ENCODE data around the gene RFX4. TPM values are rescaled to one million over a fixed set of nuclear protein-coding genes. Genes with fewer than 3 reads are reported as not detected.

The RFX4 gene
- total and polyA plus RNA-seq, 12 donors = 0.08 TPM; not detected in 11

DNA sequence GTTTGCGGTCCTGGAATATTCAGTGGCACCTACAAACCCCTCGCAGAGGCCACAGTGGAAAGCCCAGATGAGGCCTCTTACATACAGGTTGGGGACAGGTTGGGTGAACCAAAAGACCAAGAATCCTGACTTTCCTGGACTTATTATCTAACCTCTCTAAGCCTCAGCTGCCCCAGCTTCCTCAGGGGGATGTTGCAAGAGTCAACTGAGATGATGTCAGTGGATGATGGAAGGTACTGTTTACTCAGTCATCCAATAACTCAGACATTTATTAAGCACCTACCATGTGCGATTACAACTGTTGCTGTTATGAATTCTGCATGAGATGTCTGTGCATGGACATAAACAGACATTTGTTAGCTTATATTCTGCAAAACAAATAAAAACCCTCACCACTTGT is 72.8 kb downstream of the RFX4 start:
- 58 to 88% (median 79%) methylated on average over 3 of the region's 3 CpGs for WGBS, 4 donors
- intact Hi-C loops (cut with DNase I) = no loop called here
- TF ChIP-seq, protein P1, sequence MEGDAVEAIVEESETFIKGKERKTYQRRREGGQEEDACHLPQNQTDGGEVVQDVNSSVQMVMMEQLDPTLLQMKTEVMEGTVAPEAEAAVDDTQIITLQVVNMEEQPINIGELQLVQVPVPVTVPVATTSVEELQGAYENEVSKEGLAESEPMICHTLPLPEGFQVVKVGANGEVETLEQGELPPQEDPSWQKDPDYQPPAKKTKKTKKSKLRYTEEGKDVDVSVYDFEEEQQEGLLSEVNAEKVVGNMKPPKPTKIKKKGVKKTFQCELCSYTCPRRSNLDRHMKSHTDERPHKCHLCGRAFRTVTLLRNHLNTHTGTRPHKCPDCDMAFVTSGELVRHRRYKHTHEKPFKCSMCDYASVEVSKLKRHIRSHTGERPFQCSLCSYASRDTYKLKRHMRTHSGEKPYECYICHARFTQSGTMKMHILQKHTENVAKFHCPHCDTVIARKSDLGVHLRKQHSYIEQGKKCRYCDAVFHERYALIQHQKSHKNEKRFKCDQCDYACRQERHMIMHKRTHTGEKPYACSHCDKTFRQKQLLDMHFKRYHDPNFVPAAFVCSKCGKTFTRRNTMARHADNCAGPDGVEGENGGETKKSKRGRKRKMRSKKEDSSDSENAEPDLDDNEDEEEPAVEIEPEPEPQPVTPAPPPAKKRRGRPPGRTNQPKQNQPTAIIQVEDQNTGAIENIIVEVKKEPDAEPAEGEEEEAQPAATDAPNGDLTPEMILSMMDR (IDR thresholded peaks at IDR 0.05) = no peak
- no peak for TF ChIP-seq POLR2A (IDR thresholded peaks at IDR 0.05)

DNA sequence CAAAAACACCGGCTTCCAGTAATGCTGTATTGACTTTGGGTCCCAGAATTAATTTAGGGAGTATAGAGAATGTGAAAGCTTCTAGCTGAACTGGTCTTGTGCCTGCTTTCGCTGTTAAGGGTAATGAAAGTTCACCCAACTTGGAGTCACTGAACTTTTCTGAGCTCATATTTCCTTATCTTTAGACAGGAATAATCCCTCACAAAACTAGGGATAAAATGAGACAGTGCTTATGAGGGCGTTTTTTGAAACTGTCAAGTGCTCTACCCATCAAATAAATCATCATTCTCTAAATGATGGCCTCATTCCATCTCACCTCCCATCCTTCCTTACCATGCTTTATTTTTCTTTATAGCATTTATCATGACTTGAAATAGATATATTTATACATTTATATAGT is 74.7 kb downstream of the RFX4 start:
- no peaks in the 10 kb centered on the region for H3K9me3 ChIP-seq (replicated peaks in 1 of 3)
- TF ChIP-seq POLR2A (IDR thresholded peaks at IDR 0.05) = no peak
- TF ChIP-seq, protein P1 (IDR thresholded peaks at IDR 0.05) = no peak
- H3K27ac ChIP-seq = no peak overlapping the region
- DNase-seq = no peak
- H3K4me3 ChIP-seq = no peak overlapping the region
- WGBS, 4 donors = 57 to 60% (median 59%) methylated on average over 3 of the region's 3 CpGs
- H3K36me3 ChIP-seq (replicated peaks in 1 of 2) = no peaks in the 10 kb centered on the region
- H3K27me3 ChIP-seq = peaks cover 9% of the 10 kb centered on the region
- intact Hi-C loops (cut with DNase I) = no loop called here
- H3K4me1 ChIP-seq (replicated peaks in 1 of 2) = no peaks in the 10 kb centered on the region

More for the DNA sequence above, 72.8 kb downstream of the RFX4 start:
- DNase-seq = no peak
- H3K36me3 ChIP-seq (replicated peaks in 1 of 2) = no peaks in the 10 kb centered on the region
- no peaks in the 10 kb centered on the region for H3K4me1 ChIP-seq (replicated peaks in 1 of 2)
- H3K9me3 ChIP-seq (replicated peaks in 1 of 3) = no peaks in the 10 kb centered on the region
- peaks cover 9% of the 10 kb centered on the region for H3K27me3 ChIP-seq
- H3K27ac ChIP-seq = no peak overlapping the region
- no peak overlapping the region for H3K4me3 ChIP-seq

DNA sequence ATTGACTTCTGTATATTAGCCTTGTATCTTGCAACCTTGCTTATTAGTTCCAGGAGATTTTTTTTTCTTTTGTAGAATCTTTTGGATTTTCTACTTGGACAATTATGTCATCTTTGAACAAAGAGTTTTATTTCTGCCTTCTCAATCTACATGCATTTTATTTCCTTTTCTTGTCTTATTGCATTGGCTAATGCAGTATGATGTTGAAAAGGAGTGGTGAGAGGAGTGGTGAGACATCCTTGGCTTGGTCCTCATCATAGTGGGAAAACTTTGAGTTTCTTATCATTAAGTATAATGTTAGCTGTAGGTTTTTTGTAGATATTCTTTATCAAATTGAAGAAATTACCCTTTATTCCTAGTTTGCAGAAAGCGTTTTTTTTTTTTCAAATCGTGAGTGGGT is 80.6 kb downstream of the RFX4 start:
- Histone ChIP-seq H3K36me3 (replicated peaks in 1 of 2) (no peaks in the 10 kb centered on the region), H3K4me1 (replicated peaks in 1 of 2) (no peaks in the 10 kb centered on the region), H3K9me3 (replicated peaks in 1 of 3) (peaks cover 0 to 18% (median 12%) of the 10 kb centered on the region in 3 donors), H3K27ac (no peak overlapping the region), H3K27me3 (peaks cover 6% of the 10 kb centered on the region), H3K4me3 (no peak overlapping the region)
- no peak for DNase-seq
- TF ChIP-seq, protein P1 (IDR thresholded peaks at IDR 0.05) = no peak
- no peak for TF ChIP-seq POLR2A (IDR thresholded peaks at IDR 0.05)
- WGBS, 4 donors = 62 to 72% (median 66%) methylated on average over 2 of the region's 2 CpGs
- intact Hi-C loops (cut with DNase I) = no loop called here

DNA sequence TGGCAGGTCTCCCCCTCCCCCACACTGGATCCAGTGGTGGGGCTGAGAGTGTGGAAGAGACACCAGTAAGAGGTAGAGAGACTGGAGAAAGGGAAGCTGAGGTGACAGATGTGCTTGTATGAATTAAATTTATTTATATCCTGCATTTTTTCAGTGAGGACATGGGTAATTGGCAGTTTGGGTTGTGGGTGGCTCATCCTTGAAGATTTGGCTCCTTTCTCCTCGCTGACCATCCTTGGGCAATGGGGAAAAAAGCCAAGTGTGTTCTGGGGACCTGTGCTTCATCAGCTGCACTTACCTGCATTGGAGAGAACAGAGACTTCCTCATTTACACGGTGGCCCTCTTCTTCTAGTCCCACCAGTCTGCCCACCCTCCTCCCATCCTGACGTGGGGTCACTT is 86.4 kb downstream of the RFX4 start:
- H3K4me3 ChIP-seq = no peak overlapping the region
- 49 to 59% (median 52%) methylated on average over 3 of the region's 3 CpGs for WGBS, 4 donors
- no peak for DNase-seq
- peaks cover 14% of the 10 kb centered on the region for H3K27me3 ChIP-seq
- no peaks in the 10 kb centered on the region for H3K4me1 ChIP-seq (replicated peaks in 1 of 2)
- H3K9me3 ChIP-seq (replicated peaks in 1 of 3) = peaks cover 0 to 10% (median 0%) of the 10 kb centered on the region in 3 donors
- TF ChIP-seq, protein P1 (IDR thresholded peaks at IDR 0.05) = no peak
- TF ChIP-seq POLR2A (IDR thresholded peaks at IDR 0.05) = no peak
- H3K36me3 ChIP-seq (replicated peaks in 1 of 2) = no peaks in the 10 kb centered on the region
- intact Hi-C loops (cut with DNase I) = no loop called here
- no peak overlapping the region for H3K27ac ChIP-seq

Measured in adrenal gland (tissue), 12 donors.